Forelimb muscle (tissue), 1 donor: ENCODE results near the gene OR8K1. TPM values are rescaled to one million over a fixed set of nuclear protein-coding genes. Genes with fewer than 3 reads are reported as not detected.

ENCODE experiments used
- DNase-seq: peaks from one replicate; pipeline ENCODE4 v3.0.0-alpha.2; 2013; ENCODE audit warnings: low read depth
- polyA plus RNA-seq: library from polyadenylated mRNA; unstranded; fragments of 120-200 nt; gene quantifications from one replicate; pipeline ENCODE4 v1.2.1, GENCODE V29; 2013; ENCODE audit not compliant: insufficient read length

OR8K1 gene
- polyA plus RNA-seq, result not detected

GRCh38 chr11:56345739-56346138 lies at the start of gene OR8K1:
OR8K1 (plus strand) TSS chr11:56346039; CDS start chr11:56346039, 0 bp downstream.
- DNase-seq, result no peak

GRCh38 chr11:56296898-56297297 lies 48.9 kb upstream of the OR8K1 start:
- DNase-seq, result no peak

DNA sequence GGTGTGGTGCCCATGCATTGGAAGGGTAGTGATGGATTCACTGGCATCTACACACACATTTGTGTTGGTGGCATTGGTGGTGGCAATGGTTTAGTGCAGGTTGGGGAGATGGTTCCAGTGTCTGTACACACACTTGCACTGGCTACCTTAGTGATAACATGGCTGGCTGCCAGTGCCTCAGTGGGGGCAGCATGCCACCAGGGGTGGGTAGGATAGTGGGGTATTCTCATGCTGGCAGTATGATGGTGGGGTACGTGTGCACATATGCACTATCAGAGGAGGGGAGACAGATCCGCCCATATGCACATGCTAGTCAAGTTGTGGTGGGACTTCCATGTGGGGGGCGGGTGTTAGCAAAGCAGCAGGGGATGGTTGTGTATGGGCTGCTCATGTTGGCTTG lies 38.0 kb upstream of the OR8K1 start:
- no peak for DNase-seq

- no peak for DNase-seq
Observed at GRCh38 chr11:56314844-56315243, 31.0 kb upstream of the OR8K1 start, which contains the start of gene OR8K3. OR8K3 (plus strand) TSS chr11:56315144; CDS start chr11:56318307, 3,163 bp downstream.

DNA sequence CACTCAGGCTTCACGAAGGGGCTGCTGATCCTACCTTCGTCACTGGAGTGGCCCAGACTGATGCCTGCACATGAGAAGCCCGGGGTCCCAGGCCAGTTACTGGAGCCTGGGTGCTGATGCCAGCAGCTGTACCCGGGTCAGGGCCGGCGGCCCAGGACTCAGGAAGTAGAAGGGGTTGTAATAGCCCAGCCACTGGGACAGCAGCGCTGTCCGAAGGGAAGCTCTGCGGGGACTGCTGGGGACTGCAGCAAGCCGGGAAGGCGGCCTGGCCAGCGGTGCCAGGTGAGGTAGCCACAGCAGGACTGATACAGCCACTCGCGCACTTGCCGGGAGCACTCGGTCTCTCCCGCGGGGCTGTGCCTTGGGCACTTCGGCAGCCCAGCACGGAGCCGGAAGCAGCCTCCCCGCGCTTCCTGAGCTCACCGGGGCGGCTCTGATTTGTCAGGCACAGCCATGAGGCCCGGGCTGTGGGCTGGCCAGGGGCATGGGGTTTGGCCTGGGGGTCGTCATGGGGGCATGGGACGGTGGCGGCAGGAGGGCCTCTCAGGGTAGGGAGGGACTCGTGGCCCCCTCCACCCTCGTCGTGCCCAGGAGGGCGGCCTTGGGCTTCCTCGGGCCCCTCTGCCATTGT lies 13.9 kb upstream of the OR8K1 start:
- no peak for DNase-seq

DNA sequence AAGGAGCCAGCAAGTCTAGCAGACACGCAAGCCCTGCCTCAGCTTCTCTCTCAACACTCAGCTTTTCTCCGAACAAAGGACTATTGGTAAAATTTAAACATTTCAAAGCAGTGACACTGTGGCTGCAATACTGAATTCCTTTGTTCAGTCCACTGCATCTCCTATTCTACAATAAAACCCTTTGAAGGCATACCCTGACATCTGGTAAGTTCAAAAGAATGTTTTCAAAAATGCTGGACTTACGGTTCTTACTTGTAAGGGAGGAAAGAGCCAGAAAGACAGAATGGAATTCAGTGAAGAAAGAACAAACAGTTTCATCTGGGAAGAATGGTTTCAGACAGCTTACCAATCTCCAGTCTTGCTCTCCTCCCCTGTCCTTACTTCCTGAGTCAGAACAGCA lies 12.7 kb upstream of the OR8K1 start:
- DNase-seq, result no peak

DNA sequence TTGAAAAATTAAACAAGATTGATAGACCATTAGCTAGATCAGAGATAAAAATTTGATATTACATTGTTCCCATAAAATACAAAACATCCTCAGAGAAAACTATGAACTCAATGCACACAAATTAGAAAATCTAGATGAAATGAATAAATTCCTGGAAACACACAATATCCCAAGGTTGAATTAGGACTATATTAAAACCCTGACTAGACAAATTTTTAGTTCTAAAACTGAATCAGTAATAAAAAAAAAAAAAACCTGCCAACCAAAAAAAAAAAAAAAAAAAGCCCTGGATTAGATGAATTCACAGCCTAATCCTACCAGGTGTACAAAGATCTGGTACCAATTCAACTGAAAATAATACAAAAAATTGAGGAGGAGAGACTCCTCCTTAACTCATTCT lies 5.5 kb upstream of the OR8K1 start:
- DNase-seq, result no peak

DNA sequence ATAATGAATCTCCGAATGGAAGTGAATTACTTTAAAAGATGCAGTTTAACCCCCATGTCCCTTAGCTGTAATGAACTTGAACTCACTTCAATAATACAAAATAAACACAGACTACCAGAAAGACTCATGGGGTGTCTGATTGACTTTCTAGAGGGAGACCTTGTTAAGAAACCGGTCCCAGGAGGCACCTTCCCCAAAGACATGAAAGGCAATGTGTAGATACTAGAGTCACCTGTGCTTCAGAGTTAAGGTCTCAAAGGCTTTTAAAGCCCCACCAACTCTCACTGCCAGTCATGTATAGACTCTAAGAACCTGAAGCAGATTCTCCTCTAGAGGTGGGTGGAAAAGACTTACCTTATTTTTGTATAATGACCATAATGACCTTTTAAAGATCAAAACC lies 8.2 kb downstream of the OR8K1 start, which contains the start of gene OR8J1:
OR8J1 (plus strand) TSS at position 301 of the 400 bp plus-strand sequence. CDS start 5,956 bp downstream, outside the sequence.
- no peak for DNase-seq

DNA sequence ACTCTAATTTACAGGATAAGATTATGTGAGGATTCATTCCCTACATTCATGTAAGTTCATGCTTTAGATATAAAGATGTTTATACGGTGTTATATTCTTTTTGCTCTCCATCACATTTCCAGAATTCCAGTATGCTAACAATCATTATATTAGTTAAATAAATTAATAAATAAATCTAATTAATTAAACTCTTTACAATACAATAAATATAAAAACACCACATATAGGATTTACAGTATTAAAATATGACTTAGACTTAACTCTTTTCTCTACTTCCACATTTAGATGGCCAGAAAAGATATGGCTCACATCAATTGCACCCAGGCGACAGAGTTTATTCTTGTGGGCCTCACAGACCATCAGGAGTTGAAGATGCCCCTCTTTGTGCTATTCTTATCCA lies 29.5 kb downstream of the OR8K1 start, which contains the start of gene OR8U1:
OR8U1 (plus strand) TSS at position 301 of the 400 bp plus-strand sequence; CDS start at position 301, 0 bp downstream.
- DNase-seq, result no peak

DNA sequence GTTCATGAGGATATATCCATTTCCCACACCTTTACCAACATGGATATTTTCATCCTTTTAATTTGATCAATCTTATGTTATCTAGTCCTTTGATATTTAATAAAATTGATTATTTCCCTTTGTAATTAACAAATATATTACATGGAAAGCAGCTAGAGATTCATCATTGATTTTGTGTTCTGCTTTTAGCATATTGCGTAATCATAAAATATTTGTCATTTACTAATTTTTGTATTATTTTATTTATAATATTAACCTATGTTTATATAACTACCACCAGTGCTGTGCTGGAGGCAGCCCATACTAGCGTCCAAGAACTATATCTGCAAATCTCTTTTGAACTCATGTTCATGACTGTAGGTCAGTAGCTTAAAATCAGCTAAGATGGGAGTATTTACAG lies 34.3 kb downstream of the OR8K1 start:
- DNase-seq, result no peak

DNA sequence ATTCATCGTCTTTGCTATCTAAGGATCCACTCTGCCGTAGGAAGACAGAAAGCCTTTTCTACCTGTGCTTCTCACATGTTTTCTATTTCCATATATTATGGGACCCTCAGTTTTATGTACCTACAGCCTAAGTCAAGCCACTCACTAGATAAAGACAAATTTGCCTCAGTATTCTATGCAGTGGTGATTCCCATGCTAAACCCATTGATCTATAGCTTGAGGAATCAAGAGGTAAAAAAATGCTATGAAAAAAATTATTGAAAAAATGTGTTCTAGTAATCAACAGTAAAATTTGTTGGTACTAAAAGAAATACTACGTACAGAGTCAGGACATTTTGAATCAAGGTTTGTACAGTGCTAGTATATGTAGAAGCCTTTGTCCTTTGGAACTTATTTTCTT lies 48.5 kb downstream of the OR8K1 start:
- DNase-seq, result no peak

- DNase-seq, result no peak
Observed at GRCh38 chr11:56396047-56396446, 50.2 kb downstream of the OR8K1 start.

Other genes starting within 250 kb of the OR8K1 start
- 0.08 TPM for gene OR8H2, start 242.4 kb upstream of the OR8K1 start, polyA plus RNA-seq
- gene OR8H3, start 223.7 kb upstream of the OR8K1 start, polyA plus RNA-seq, result not detected
- not detected for gene OR8J3, start 205.8 kb upstream of the OR8K1 start, polyA plus RNA-seq
- gene OR8K5, start 185.7 kb upstream of the OR8K1 start, polyA plus RNA-seq, result not detected
- gene OR5J2, start 169.4 kb upstream of the OR8K1 start, polyA plus RNA-seq, result not detected
- gene OR5T2, start 111.8 kb upstream of the OR8K1 start, polyA plus RNA-seq, result not detected
- not detected for gene OR5T3, start 93.8 kb upstream of the OR8K1 start, polyA plus RNA-seq
- gene OR5T1, start 71.9 kb upstream of the OR8K1 start, polyA plus RNA-seq, result not detected
- gene OR8H1, start 53.8 kb upstream of the OR8K1 start, polyA plus RNA-seq, result not detected
- gene OR8K3, start 30.9 kb upstream of the OR8K1 start, polyA plus RNA-seq, result not detected
- gene OR8J1, start 8.3 kb downstream of the OR8K1 start, polyA plus RNA-seq, result not detected
- not detected for gene OR8U1, start 29.6 kb downstream of the OR8K1 start, polyA plus RNA-seq
- gene OR5AL1, start 66.7 kb downstream of the OR8K1 start, polyA plus RNA-seq, result not detected
- gene OR5M3, start 127.3 kb downstream of the OR8K1 start, polyA plus RNA-seq, result not detected
- not detected for gene OR5M8, start 145.3 kb downstream of the OR8K1 start, polyA plus RNA-seq
- gene OR5M11, start 197.2 kb downstream of the OR8K1 start, polyA plus RNA-seq, result not detected
- gene OR5M10, start 231.7 kb downstream of the OR8K1 start, polyA plus RNA-seq, result not detected